Astrocyte of the spinal cord (primary cell): Measurements from ENCODE around the gene NPM3.

ENCODE experiments used
- DNase-seq: peaks from one replicate; pipeline ENCODE4 v3.0.0; 2011; ENCODE audit warnings: low read depth, low spot score
- H3K4me3 ChIP-seq: 2 replicates; pipeline ENCODE4 v1.5.1; 2011; ENCODE audit warnings: low read depth, mild to moderate bottlenecking, low read length, moderate library complexity
- in situ Hi-C: cut with HindIII; loops from 2 replicates; pipeline ENCODE4 v1.10.0; 2017; ENCODE audit warnings: low sequenced_read_pairs
- TF ChIP-seq, protein P1 (sequence below): IDR thresholded peaks from 2 replicates; pipeline ENCODE4 v1.5.1; 2012; ENCODE audit warnings: low read depth, mild to moderate bottlenecking, low read length, inconsistent platforms

NPM3 gene

DNA sequence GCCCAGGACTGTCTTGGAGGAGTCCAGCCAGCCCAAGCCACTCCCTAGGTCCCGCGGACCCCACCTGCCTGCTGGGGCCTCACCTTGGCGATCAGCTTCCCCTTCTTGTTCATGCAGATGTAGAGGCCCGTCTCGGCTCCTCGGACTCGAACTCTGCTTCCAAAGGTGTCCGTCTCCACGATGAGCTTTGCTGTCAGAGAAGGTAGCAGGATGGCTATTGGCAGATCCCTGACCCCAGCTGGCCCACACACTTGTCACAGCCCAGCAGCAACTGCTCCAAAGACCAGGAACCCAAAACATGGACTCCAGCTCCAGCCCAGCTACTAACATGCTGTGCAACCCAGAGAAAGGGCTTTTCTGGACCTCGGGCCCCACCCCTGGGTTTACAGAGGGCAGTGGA lies 11.9 kb downstream of the NPM3 start:
- in situ Hi-C loops, result no loop called here
- no peak for DNase-seq
- no peak overlapping the region for H3K4me3 ChIP-seq
- TF ChIP-seq, protein P1, sequence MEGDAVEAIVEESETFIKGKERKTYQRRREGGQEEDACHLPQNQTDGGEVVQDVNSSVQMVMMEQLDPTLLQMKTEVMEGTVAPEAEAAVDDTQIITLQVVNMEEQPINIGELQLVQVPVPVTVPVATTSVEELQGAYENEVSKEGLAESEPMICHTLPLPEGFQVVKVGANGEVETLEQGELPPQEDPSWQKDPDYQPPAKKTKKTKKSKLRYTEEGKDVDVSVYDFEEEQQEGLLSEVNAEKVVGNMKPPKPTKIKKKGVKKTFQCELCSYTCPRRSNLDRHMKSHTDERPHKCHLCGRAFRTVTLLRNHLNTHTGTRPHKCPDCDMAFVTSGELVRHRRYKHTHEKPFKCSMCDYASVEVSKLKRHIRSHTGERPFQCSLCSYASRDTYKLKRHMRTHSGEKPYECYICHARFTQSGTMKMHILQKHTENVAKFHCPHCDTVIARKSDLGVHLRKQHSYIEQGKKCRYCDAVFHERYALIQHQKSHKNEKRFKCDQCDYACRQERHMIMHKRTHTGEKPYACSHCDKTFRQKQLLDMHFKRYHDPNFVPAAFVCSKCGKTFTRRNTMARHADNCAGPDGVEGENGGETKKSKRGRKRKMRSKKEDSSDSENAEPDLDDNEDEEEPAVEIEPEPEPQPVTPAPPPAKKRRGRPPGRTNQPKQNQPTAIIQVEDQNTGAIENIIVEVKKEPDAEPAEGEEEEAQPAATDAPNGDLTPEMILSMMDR, result no peak

DNA sequence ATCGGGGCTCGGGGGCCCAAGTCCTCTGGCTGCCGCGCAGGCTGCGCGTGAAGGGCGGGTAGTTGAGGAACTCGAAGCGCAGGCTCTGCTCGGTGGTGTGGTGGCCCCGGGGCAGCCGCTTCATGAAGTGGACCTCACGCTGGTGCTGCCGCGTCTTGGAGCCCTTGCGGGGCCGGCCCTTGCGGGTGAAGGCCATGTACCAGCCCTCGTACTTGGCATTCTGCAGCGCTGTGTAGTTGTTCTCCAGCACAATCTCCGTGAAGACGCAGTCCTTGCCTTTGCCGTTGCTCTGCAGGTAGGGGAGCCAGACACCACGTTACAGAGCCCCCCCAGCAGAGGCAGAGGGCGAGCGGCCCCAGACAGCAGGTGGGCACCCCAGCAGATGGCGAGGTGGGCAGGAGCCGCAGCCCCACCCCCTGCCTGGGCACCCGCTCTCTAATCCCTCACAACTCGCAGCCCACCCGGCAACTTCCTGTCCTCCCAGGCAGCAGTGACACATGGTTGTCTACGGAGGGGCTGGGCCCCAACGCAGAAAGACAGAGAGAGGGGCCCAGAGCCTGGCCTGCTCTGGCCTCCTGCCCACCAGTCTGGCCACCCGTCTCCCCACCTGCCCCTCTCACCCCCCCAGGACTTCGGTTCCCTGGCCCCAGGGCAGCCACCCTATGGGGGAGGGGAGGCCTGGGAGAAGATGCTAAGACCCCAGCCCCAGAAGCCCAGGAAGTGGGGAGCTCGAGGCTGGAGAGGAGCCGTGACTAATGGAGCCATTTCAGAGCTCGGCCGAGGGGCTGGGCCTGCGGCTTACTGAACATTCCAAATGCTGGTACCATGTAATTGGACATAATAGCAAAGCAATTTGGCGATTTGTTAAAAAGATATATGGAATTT lies 12.7 kb downstream of the NPM3 start:
- TF ChIP-seq, protein P1, result no peak
- no peak for DNase-seq
- H3K4me3 ChIP-seq, result no peak overlapping the region
- in situ Hi-C loops, result no loop called here

DNA sequence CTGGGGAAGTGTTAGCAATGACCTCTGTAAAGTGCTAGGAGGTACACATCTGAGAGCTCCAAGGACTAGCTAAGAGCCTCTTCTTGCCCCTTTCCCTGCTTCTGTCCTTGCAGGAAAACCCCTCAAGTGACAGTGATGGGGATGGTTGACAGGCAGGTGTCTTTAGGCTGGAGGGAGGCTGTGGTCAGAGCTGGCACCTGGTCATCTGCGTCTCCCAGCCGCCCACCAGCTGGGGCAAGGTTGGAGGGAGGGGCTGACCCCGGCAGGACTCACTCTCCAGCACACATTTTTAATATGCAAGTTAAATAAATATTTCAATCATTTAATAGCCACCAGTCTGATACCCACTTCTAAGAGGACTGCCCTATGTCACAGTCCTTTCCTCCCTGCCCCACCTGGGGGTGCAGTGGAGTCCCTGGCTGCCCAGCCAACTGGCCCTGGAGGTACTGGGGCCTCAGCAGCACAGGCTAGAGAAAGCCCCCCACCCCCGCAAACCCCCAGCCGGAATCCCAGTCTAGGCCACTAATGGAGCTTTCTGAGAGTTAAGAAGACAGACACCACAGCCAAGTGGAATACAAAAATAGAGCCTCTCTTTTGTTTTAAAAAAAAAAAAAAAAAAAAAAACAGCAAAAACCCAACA lies 13.6 kb downstream of the NPM3 start:
- TF ChIP-seq, protein P1, result no peak
- in situ Hi-C loops, result no loop called here
- H3K4me3 ChIP-seq, result no peak overlapping the region
- no peak for DNase-seq

DNA sequence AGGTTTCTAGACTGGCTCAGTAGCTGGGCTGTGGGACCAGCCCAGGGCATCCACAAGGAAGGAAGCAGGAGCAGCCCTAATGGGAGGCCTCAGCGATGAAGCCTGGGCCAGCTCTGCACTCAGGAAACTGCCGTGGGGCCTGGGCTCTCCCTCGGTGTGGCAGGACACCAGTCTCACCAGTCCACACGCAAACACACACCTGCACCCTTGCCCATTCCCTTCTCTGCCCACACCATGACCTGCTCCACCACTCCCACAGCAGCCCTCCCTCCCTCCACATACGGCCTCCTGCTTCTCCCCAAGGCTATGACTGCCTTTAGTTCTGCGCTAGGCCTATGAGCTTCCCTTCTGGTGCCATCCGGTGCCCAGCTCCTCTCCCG lies 14.5 kb downstream of the NPM3 start:
- in situ Hi-C loops, result no loop called here
- TF ChIP-seq, protein P1, result no peak
- DNase-seq, result no peak
- H3K4me3 ChIP-seq, result no peak overlapping the region

DNA sequence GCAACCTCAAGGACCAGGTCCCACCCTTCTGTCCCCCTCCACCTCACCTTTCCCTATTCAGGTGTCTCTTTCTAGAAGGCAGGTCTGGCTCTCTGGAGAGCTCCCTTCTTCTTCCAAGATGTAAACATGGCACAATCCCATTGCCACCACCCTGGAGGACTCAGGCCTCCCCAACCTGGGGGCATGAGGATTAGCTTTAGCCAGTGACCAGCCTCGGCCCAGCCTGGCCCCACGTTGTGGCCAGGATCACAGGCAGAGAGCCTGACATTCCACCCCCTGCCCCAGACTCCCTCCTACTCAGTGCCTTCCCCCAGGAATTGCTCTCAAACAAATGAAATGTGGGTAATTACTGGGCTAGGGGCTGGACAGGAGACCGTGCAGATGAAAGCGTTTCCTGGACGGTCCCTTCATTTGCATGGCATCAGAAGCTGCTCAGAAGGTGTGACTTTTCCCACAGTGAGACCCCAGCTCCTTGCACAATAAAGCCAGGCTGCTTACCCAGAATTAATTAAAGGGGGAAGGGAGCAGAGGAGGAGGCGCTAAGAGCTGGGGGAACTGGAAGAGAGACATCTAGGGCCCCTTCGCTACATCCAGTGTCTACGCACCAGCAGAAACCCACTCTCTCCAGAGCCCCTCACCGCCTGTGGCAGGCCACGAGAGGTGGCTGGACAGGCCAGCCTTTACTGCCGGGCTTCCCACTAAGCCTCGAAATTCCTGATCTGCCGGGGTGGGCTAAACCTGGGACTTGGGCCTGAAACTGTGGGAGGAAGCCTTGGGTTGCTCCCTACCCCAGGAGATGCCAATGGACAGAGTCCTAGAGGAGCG lies 15.1 kb downstream of the NPM3 start:
- H3K4me3 ChIP-seq, result no peak overlapping the region
- TF ChIP-seq, protein P1, result no peak
- in situ Hi-C loops, result no loop called here
- no peak for DNase-seq

DNA sequence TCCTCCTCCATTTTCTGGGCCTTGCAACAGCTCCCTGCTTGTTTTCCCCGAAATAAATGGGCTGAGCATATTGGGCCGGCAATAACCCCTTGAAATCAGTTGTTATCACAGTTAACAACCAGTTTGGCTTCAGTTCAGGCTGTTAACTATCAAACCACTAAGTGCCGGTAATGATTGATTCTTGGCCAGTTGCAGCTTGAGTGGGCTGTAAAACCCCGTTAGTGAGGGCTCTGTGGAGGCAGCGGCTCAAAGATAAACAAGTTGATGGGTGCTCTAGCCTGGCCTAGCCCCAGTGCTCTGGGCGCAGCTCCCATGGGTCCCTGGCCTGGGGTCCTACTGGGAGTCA lies 15.7 kb downstream of the NPM3 start:
- TF ChIP-seq, protein P1, result no peak
- in situ Hi-C loops, result no loop called here
- no peak for DNase-seq
- H3K4me3 ChIP-seq, result no peak overlapping the region
